ENCODE results near the gene COQ4.
A peak's percentile ranks its signal among the peaks of the same experiment; 100 is the strongest.
"Not testable (repeated sequence)": the region's sequence is repeated elsewhere in the genome, so short reads cannot be mapped to it uniquely, and the experiment has no call there.

COQ4 gene

DNA sequence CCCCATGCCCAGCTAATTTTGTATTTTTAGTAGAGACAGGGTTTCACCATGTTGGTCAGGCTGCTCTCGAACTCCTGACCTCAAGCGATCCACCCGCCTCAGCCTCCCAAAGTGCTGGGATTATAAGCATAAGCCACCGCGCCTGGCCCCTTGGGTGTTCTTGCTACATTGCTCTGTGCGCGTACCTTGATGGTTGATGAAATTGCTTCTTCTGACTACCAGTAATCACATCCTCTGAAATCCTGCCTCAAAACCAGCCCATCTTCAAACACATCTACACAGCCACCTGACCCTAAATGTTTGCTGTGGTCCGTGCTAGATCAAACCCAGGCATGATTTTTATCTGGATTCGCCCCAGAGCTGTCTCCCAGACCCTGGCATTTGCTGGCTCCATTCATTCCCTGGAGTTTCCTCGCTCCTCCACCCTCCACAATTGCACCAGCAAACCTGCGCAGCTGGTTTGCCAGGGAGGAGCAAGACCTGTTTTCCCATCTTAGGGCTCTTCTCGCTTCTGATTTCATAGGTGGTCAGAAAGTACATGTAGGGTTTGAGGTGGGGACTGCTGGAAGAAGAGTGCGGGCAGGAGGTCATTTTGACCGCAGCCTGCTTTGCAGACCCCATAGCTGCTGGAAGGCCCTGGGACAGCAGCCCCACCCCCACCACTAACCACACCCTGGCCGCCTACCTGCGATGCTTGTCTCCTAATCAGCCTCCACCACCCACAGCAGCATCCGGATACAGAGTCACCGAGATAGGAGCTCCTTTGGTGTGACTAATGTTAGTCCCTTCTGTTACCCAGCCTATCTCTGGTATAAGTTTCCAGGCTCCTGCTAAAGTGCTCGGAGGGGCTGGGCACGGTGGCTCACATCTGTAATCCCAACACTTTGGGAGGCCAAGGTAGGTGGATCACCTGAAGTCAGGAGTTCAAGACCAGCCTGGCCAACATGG, 23.8 kb upstream of the COQ4 start:
- DNase-seq (ENCODE audit: low read depth in 2 of 2, low spot score in 1 of 2): no peak

DNA sequence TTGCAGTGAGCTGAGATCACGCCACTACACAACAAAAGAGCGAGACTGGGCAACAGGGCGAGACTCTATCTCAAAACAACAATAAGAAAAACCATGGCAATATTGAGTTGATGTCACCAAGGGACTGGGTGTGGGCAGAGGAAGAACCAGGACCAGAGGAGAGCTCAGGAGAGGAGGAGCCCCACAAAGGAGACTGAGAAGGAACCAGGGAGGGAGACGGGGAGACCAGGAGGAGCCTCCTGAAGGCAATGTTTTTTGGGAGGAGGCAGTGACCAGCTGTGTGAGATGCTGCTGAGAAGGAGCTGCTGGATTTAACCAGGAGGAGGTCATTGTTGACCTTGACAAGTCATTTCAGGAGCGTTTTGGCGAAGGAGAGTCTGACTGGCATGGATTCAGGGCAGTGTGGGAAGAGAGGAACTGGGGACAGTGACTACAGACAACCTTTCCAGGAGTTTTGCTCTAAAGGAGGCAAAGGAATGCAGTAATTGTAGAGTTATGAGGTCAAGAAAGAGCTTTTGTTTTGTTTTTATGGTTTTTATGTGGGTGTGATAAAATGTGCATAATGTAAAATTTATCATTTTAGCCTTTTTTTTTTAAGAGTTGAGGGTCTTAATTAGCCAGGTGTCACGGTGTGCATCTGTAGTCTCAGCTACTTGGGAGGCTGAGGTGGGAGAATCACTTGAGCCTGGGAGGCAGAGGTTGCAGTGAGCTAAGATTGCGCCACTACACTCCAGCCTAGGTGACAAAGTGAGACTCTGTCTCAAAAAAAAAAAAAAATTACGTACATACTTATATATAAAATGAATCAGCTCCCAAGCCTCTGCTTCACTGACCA, 18.3 kb upstream of the COQ4 start:
- DNase-seq (ENCODE audit: low read depth in 2 of 2, low spot score in 1 of 2): no peak

DNA sequence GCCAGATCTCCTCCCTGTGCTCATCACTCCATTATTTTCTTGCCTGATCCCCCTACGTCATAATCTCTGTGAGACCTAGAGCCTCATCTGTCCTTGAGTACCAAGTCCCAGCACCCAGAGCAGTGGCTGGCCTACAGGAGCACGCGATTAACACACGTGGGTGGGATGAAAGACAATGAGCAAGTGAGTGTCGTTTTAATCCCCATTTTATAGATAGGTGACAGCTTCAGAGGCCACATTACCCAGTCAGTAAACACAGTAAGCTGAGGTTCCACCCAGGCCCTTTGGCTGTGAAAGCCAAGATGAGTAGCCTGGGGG, 17.7 kb upstream of the COQ4 start:
- DNase-seq (ENCODE audit: low read depth in 2 of 2, low spot score in 1 of 2): no peak

DNA sequence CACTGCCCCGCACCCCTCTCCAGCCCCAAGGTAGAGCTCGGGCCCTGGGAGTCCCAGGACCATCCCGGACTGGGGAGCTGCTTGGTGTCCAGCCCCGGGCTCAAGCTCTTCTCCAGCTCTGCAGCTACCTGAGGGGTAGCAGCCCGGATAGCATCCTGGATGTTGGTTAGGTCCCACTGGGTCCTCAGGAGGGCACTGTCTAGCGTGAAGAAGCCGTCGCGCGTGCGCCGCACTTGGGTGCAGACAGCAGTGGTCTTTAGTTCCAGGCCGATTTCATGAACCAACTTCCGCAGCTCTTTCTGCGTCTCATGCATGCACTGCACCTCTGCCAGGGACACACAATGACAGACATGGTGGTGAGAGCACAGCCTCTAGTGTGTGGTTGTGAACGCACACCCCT, 13.1 kb upstream of the COQ4 start:
- no peak for DNase-seq (ENCODE audit: low read depth in 2 of 2, low spot score in 1 of 2)

DNA sequence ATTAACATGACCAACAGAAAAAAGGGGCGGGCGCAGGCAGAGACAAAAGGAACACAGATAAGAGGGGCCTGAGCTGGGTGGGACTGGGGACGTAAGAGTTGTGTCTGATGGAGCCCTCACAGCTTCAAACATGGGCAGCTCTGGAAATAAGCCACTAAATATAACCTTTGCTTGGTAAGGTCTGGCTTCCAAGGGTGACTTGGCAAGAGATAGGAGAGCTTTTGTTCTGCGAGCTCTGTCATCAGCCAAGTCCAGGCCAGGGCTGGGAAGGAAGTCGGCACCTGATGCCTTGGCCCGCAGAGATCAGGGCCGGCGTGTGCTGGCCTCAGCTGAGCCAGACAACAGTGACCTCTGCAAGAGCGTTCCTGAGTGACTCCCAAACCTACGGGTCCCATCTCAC, 12.2 kb upstream of the COQ4 start:
- DNase-seq (ENCODE audit: low read depth in 2 of 2, low spot score in 1 of 2): no peak

DNA sequence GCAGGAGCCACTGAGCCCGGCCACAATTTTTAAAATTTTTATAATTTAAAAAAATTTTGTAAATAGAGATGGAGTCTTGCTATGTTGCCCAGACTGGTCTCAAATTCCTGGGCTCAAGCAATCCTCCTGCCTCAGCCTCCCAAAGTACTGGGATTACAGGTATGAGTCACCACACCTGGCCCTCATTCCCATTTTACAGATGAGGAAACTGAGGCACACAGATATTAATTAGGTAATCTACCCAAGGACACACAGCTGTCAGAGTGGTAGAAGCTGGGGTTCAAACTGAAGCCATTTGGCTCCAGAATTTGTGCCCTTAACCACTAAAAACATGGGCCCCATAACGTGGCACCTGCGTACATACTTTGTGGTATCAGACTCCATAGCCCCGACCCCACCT, 7.9 kb upstream of the COQ4 start:
- DNase-seq (ENCODE audit: low read depth in 2 of 2, low spot score in 1 of 2): no peak

DNA sequence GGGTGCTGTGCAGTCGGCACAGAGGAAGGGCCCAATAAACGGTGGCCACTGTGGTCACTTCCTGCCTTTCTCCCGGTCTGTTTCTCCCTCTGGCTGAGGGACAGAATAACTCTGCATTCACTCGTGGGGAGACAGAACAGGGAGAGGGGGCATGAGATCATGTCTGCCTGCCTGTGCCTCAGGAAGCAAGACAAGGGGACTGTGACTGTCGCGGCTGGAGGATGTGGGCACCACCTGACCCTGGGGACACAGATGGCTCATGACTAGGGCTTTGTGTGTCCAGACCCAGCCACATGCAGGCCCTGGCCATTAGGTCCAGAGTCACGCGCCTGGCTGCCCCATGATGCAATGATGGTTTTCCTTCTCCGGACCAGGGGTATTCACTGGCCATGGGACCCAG, 6.2 kb upstream of the COQ4 start:
- no peak for DNase-seq (ENCODE audit: low read depth in 2 of 2, low spot score in 1 of 2)

DNA sequence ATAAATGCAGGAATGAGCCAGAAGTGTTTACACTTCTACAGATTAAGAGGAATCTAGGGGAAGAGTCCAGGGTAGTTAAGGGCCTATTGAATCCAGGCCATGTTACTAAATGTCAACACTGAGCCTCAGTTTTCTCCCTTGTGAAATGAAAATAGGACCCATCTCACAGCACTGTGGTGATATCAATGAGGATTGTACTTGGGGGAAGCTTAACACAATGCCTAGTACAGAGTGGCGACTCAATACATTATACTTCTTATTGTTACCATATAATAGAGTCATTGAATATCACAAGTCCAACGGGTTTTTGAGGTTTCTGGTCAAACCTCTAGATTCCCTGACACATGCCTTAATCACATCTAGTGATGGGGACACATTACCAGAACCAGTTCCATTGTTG, 5.0 kb upstream of the COQ4 start:
- DNase-seq (ENCODE audit: low read depth in 2 of 2, low spot score in 1 of 2): no peak

DNA sequence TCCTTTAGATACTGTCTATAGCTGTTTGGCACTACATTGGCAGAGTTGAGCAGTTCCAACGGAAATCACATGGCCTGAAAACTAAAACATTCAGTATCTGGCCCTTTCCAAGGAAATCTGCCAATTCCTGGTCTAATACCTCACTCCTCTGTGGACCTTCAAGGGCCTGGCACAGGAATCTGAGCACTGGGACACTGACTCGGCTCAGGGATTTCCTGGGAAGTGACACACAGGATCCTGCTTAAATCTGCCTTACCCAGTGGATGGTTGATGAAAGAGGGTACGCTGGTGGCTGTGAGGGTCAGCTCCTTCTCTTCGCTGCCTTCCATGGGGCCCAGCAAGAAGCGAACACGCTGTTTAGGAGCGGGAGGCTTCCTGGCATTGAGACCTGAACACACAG, 1.3 kb upstream of the COQ4 start:
- DNase-seq (ENCODE audit: low read depth in 2 of 2, low spot score in 1 of 2): no peak

DNA sequence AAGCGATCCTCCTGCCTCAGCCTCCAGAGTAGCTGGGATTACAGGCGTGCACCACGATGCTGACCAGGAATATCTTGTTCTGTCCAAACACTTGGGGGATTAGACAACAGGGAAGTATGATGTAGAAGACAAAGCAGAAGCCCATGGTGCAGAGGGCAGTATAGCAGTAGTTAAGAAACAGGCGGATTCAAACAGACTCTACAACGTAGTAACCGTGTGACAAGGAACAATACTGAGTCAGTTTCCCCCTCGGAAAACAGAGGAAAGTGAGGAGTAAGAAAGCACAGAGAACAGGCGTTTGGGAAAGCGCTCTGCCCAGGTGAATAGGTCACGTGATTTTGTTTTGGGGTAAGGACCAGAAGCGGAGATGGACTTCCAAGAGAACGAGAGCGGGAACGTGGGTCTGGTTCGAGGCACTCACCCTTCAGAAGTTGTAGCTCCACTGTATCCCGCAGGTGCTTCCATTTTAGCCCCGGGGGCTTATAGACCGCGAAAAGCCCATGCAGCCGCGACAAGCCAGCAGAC, 698 bp upstream of the COQ4 start:
- no peak for DNase-seq (ENCODE audit: low read depth in 2 of 2, low spot score in 1 of 2)

DNA sequence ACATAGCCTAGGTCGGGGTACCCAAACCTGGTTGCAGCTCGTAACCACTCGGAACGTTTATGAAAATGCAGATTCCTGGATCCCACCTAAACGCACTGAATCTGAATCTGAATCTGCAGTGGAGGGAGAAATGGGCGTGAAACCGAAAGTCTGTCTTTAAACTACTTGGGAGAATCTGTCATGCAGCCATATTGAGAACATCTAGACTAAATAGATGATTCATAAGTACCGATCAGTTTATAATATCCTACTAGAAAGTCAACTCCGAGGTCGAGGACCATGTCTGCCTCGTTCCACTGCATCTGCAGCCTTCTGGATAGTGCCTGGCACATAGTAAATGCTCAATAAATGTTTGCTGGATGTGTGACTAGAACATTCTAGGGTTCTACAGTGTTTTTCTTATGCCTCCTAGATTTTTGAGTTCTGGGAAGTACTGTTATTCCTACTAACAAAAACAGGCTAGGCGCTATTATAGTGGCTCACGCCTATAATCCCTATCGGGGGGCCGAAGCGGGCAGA, 632 bp downstream of the COQ4 start:
- no peak for DNase-seq (ENCODE audit: low read depth in 2 of 2, low spot score in 1 of 2)

DNA sequence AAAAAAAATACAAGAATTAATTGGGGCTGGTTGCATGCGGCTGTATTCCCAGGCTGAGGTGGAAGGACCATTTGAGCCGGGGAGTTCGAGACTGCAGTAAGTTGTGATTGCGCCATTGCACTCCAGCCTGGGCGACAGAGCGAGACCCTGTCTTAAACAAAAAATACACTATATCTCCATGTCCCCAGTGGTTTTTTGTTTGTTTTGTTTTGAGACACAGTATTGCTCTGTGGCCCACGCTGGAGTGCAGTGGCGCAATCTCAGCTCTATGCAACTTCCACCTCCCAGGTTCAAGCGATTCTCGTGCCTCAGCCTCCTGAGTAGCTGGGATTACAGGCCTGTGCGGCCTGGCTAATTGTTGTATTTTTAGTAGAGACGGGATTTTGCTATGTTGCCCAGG, 1.2 kb downstream of the COQ4 start:
- DNase-seq (ENCODE audit: low read depth in 2 of 2, low spot score in 1 of 2): no peak

DNA sequence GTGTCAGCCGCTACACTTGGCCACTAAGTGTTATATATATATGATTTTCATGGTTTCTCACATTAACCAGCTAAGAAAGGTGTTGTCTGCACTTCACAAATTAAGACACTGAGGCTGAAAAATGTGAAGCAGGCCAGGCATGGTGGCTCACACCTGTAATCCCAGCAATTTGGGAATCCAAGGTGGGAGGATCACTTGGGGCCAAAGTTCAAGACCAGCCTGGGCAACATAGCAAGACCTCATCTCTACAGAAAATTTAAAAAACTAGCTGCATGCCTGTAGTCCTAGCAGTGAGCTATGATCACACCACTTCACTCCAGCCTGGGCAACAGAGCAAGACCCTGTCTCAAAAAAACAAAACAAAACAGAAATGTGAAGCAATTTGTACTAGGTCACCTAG, 1.8 kb downstream of the COQ4 start:
- no peak for DNase-seq (ENCODE audit: low read depth in 2 of 2, low spot score in 1 of 2)

DNA sequence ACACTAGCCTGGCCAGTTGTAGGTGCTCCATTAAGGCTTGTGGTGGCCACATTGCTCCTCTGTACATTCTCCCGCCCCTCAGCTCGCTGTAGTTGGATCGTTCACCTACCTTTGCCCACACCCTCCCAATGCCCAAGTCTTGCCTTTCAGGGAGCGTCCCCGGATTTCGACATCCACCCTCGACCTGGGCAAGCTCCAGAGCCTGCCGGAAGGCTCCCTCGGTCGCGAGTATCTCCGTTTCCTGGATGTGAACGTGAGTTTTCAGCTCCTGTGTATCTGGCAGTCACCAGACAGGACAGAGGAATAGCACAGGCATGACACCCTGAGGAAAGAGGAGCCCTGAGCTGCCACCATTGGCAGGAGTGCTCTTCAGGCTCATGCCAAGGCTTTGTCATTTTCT, 3.0 kb downstream of the COQ4 start:
- no peak for DNase-seq (ENCODE audit: low read depth in 2 of 2, low spot score in 1 of 2)

DNA sequence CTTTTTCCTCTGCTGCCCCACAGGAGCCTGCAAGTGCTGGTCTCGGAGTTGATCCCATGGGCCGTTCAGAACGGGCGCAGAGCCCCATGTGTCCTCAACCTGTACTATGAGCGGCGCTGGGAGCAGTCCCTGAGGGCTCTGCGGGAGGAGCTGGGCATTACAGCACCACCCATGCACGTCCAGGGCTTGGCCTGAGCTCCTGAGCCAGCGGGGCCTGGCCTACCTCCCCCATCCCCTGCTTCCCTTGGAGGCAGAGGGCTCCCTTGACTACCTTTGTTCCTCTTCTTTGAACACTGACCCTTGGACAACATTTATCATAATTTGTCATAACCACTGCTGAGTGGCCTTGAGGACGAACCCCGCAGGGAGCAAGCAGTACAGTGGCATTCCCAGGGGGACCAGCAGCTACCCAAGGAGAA, 10.8 kb downstream of the COQ4 start:
- no peak for DNase-seq (ENCODE audit: low read depth in 2 of 2, low spot score in 1 of 2)

DNA sequence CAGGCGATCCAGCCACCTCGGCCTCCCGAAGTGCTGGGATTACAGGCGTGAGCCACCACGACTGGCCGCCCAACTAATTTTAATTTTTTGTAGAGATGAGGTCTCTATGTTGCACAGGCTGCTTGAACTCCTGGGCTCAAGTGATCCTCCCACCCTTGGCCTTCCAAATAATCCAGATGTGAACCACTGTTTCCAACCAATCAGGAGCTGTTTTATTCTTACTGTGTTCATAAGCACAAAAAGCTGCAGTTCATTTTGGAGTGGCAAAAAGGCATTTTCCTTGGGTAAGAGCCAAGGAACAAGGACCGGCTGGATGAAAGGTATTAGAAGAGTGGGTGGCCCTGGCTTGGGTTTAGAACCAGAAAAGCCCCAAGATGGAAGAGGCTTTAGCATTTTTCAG, 12.5 kb downstream of the COQ4 start:
- DNase-seq (ENCODE audit: low read depth in 2 of 2, low spot score in 1 of 2): no peak

DNA sequence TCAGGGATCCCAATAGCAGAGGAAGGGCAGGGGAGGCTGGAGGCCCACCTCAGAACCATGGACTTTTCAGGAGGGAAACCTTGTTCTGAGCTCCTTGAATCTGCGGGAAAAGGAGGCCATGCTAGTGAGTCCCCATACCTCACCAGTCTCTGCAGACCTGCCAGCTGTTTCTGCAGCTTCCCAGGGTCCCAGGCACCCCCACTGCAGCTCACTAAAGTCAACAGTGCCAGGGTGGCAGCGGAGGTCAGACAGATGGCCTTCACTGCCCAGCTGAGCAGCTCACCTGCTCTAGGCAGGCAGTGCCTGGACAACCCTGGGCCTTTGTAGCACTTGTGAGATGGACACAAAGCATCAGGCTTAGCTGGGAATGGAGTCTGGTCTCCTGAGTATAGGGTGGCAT, 13.3 kb downstream of the COQ4 start:
- DNase-seq (ENCODE audit: low read depth in 2 of 2, low spot score in 1 of 2): no peak

DNA sequence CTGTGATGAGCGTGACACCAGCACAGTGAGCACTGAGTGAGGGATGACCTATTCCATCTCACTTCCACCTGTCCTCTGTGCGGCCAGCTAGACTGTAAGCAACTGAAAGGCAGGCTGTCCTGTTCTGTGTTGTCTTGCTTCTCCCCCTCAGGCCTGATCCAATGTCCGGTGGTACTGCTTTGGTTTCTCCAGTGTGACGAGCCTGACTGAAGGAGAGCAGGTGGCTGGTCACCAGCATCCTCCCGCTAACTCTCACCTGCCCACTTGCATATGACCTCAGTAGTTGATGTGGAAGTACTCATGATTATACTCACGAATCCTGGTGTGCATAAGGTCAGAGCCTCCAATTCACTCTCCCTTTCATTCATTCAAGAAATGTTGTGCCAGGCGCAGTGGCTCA, 15.3 kb downstream of the COQ4 start:
- DNase-seq (ENCODE audit: low read depth in 2 of 2, low spot score in 1 of 2): no peak

DNA sequence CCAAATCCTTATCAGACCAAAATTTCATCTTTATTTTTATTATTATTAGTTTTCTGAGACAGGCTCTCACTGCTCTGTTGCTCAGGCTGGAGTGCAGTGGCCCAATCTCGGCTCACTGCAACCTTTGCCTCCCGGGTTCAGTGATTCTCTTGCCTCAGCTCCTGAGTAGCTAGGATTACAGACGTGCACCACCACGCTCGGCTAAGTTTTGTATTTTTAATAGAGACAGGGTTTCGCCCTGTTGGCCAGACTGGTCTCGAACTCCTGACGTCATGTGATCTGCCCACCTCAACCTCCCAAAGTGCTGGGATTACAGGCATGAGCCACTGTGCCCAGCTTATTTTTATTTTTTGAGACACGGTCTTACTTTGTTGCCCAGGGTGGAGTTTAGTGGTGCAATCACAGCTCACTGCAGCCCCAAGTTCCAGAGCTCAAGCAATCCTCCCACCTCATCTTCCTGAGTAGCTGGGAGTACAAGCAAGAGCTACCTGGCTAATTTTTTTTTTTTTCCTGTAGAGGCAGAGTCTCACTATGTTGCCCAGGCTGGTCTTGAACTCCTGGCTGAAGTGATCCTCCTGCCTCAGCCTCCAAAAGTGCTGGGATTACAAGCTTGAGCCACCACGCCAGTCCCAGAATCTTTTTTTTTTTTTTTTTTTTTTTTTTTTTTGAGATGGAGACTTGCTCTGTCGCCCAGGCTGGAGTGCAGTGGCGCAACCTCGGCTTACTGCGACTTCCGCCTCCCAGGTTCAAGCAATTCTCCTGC, 16.4 kb downstream of the COQ4 start:
- DNase-seq (ENCODE audit: low read depth in 2 of 2, low spot score in 1 of 2): not testable (repeated sequence)

DNA sequence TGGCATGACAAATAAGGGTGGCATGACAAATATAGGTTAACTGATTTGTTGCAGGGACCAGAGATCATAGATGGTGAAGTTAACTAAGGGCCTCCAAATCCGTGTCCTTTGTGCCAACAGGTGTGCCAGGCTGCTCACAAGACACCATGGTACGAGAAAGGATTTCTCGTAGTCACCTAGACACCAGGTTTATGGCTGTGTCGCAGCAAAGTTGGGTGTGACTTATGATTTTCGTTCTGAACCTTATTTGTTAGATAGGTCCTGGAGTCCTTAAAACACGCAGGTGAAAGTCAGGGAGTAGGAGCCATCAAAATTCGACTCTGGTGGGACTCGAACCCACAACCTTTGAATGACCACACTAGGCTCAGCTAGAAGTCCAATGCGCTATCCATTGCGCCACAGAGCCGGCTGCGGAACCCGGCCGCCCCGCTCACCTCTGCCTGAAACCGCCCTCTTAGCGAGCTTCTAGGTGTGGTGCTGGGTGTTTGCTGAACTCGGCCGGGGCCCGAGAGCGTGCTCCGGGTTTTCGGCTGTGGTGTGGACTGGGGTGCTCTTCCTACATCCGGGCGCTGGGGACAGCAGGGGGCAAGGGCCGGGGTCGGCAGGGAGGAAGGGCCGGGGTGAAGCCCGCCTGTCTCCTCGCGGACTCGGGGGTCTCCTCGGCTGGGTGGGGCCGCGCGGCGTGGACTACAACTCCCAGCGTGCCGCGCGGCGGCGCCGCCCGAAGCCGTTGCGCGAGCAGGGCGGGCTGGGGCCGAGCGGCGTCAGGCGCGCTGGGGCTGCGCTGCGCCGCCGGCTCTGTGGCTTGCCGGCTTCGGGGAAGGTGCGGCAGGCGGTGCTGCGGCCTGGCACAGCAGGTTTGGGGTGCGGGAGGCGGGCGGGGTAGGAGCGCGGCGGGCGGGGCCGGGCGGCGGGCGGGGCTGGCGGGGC, 17.4 kb downstream of the COQ4 start, which contains the start of gene SLC27A4:
Gene SLC27A4, plus strand, starts transcription at position 767 of the 930 bp plus-strand sequence. CDS start 2,606 bp downstream, outside the sequence.
- peak in 1 of 2 donors; percentile 50 for DNase-seq (ENCODE audit: low read depth in 2 of 2, low spot score in 1 of 2)

Measured in stimulated activated CD8-positive, alpha-beta memory T cell treated with anti-CD3 and anti-CD28 coated beads, Interleukin-4, amount 100 ng/mL, for 4 hours (primary cell).